BLaER1 (cell line): Measurements from ENCODE around the gene SPG7.
A peak's percentile ranks its signal among the peaks of the same experiment; 100 is the strongest.

ENCODE experiments used
- H3K27ac ChIP-seq: shearing (Covaris generic); formaldehyde crosslinking; 2 replicates; pipeline ENCODE4 v1.8.1; 2022
- H3K27me3 ChIP-seq: shearing (Covaris generic); formaldehyde crosslinking; 2 replicates; pipeline ENCODE4 v1.8.1; 2022
- H3K36me3 ChIP-seq: shearing (Covaris generic); formaldehyde crosslinking; 2 replicates; pipeline ENCODE4 v1.8.1; 2022
- H3K4me1 ChIP-seq: shearing (Covaris generic); formaldehyde crosslinking; 2 replicates; pipeline ENCODE4 v1.8.1; 2022
- H3K4me2 ChIP-seq: shearing (Covaris generic); formaldehyde crosslinking; 2 replicates; pipeline ENCODE4 v1.8.1; 2022
- H3K4me3 ChIP-seq: shearing (Covaris generic); formaldehyde crosslinking; 2 replicates; pipeline ENCODE4 v1.8.1; 2022
- H3K9ac ChIP-seq: shearing (Covaris generic); formaldehyde crosslinking; 2 replicates; pipeline ENCODE4 v1.8.1; 2022
- H3K9me3 ChIP-seq: shearing (Covaris generic); formaldehyde crosslinking; 2 replicates; pipeline ENCODE4 v1.8.1; 2022
- H4K20me1 ChIP-seq: shearing (Covaris generic); formaldehyde crosslinking; 2 replicates; pipeline ENCODE4 v1.8.1; 2022
- Cebpa-rat ChIP-seq: shearing (Covaris generic); IDR thresholded peaks from 2 replicates; pipeline ENCODE4 v1.8.1; 2022

SPG7 gene

GRCh38 chr16:89550421-89551007, 42.3 kb downstream of the SPG7 start:
- Histone ChIP-seq H3K27ac (no peak overlapping the region), H4K20me1 (peaks cover 28% of the 10 kb centered on the region), H3K9me3 (no peaks in the 10 kb centered on the region), H3K27me3 (no peaks in the 10 kb centered on the region), H3K9ac (no peak overlapping the region), H3K4me2 (no peak overlapping the region), H3K4me3 (no peak overlapping the region), H3K4me1 (peaks cover 26% of the 10 kb centered on the region), H3K36me3 (peaks cover 91% of the 10 kb centered on the region)
- TF ChIP-seq Cebpa-rat: no peak

DNA sequence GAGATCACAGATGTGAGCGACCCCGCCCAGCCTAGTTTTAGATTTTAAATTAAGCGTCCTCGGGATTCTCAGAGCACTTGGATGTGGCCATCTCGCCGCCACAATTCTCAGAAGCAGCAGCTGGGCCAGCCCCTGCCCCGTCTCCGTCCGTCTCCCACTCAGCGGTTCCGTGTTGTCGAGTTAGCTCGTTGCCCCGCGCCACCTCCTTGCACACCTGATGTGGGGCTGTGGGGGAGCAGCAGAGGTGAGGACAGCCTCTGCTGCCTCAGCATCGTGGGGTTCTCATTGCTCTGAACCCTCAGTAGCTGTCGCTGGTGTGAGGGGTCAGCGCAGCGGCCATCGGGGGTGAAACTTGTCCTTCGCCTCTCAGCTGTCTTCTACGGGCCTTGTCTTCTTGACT, 44.1 kb downstream of the SPG7 start:
- no peak overlapping the region for H3K9ac ChIP-seq
- no peak for TF ChIP-seq Cebpa-rat
- no peaks in the 10 kb centered on the region for H3K9me3 ChIP-seq
- peaks cover 26% of the 10 kb centered on the region for H4K20me1 ChIP-seq
- no peak overlapping the region for H3K4me2 ChIP-seq
- H3K27me3 ChIP-seq: no peaks in the 10 kb centered on the region
- H3K27ac ChIP-seq: no peak overlapping the region
- H3K4me3 ChIP-seq: no peak overlapping the region
- peaks cover 81% of the 10 kb centered on the region for H3K36me3 ChIP-seq
- H3K4me1 ChIP-seq: peaks cover 39% of the 10 kb centered on the region

- H3K4me3 ChIP-seq: no peak overlapping the region
- no peaks in the 10 kb centered on the region for H3K27me3 ChIP-seq
- H3K9ac ChIP-seq: 0 out of 2 replicates have a peak overlapping the region, but pooled peaks have one; percentile 35
- no peaks in the 10 kb centered on the region for H3K9me3 ChIP-seq
- no peak overlapping the region for H3K4me2 ChIP-seq
- H4K20me1 ChIP-seq: peaks cover 21% of the 10 kb centered on the region
- H3K36me3 ChIP-seq: peaks cover 76% of the 10 kb centered on the region
- no peak for TF ChIP-seq Cebpa-rat
- peaks cover 44% of the 10 kb centered on the region for H3K4me1 ChIP-seq
- no peak overlapping the region for H3K27ac ChIP-seq
Measured at GRCh38 chr16:89552913-89553312, 44.7 kb downstream of the SPG7 start.

DNA sequence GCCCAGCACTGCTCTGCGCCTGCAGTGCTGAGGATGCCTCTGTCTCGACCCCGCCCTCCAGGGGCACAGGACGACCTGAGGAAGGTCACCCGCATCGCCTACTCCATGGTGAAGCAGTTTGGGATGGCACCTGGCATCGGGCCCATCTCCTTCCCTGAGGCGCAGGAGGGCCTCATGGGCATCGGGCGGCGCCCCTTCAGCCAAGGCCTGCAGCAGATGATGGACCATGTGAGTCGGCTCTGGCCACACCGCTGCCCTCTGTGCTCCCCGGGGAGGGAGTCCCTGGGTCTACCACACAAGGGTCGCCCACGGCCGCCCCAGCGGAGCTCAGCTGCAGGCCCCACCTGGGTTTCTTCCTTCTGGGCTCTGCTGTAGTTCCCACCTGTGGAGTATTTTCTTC, 45.5 kb downstream of the SPG7 start:
- H3K4me2 ChIP-seq: no peak overlapping the region
- H3K4me3 ChIP-seq: no peak overlapping the region
- no peak overlapping the region for H3K9ac ChIP-seq
- no peak for TF ChIP-seq Cebpa-rat
- peaks cover 12% of the 10 kb centered on the region for H4K20me1 ChIP-seq
- no peaks in the 10 kb centered on the region for H3K27me3 ChIP-seq
- H3K36me3 ChIP-seq: peaks cover 71% of the 10 kb centered on the region
- peaks cover 40% of the 10 kb centered on the region for H3K4me1 ChIP-seq
- no peak overlapping the region for H3K27ac ChIP-seq
- H3K9me3 ChIP-seq: no peaks in the 10 kb centered on the region

DNA sequence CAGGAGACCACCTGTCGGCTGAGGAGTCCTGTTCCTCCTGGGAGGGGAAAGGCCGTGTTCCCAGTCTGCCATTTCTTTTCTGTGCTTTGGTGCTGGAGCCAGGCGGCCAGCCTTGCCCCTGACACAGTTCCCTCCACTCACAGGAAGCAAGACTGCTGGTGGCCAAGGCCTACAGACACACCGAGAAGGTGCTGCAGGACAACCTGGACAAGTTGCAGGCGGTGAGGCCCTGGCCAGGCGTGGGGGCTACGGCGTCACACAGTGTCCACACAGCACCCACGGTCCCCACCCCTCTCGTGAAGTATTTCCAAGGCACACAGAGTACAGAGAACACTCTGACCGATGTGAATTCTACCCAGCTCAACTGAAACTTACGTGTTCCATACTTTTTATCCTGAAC, 46.1 kb downstream of the SPG7 start:
- Histone ChIP-seq H4K20me1 (peaks cover 6% of the 10 kb centered on the region), H3K4me3 (no peak overlapping the region), H3K27me3 (no peaks in the 10 kb centered on the region), H3K9me3 (no peaks in the 10 kb centered on the region), H3K36me3 (peaks cover 69% of the 10 kb centered on the region), H3K4me2 (no peak overlapping the region), H3K27ac (no peak overlapping the region), H3K9ac (no peak overlapping the region), H3K4me1 (peaks cover 40% of the 10 kb centered on the region)
- no peak for TF ChIP-seq Cebpa-rat

DNA sequence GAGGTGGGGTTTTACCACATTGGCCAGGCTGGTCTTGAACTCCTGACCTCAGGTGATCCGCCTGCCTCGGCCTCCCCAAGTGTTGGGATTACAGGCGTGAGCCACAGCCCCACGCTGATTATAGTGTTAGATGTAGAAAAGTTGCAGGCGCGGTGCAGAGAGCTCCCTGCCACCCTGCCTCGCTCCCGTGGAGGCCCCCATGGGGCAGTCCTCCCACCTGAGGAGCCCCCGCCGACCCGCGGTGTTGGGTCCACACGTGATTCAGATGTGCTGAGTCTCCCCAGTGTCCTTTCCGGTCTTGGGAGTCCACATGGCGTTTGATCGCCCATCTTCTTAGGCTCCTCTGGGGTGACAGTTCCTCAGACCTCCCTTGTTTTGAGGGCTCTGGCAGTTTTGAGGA, 47.1 kb downstream of the SPG7 start:
- H3K4me1 ChIP-seq: peaks cover 37% of the 10 kb centered on the region
- H3K27me3 ChIP-seq: no peaks in the 10 kb centered on the region
- no peak overlapping the region for H3K4me2 ChIP-seq
- no peak for TF ChIP-seq Cebpa-rat
- H3K36me3 ChIP-seq: peaks cover 59% of the 10 kb centered on the region
- no peaks in the 10 kb centered on the region for H3K9me3 ChIP-seq
- H3K9ac ChIP-seq: no peak overlapping the region
- no peak overlapping the region for H3K27ac ChIP-seq
- no peaks in the 10 kb centered on the region for H4K20me1 ChIP-seq
- no peak overlapping the region for H3K4me3 ChIP-seq

- Histone ChIP-seq H3K36me3 (peaks cover 54% of the 10 kb centered on the region), H3K4me1 (peaks cover 36% of the 10 kb centered on the region), H3K27me3 (no peaks in the 10 kb centered on the region), H3K9ac (no peak overlapping the region), H4K20me1 (peaks cover 2% of the 10 kb centered on the region), H3K4me3 (no peak overlapping the region), H3K27ac (no peak overlapping the region), H3K4me2 (0 out of 2 replicates have a peak overlapping the region, but pooled peaks have one; percentile 68), H3K9me3 (no peaks in the 10 kb centered on the region)
- no peak for TF ChIP-seq Cebpa-rat
Measured at GRCh38 chr16:89555780-89556179, 47.6 kb downstream of the SPG7 start.

- H3K36me3 ChIP-seq: peaks cover 54% of the 10 kb centered on the region
- H3K27ac ChIP-seq: peak overlapping the region; percentile 10; the same call in 1 of the 2 replicates
- H3K4me2 ChIP-seq: peak overlapping the region; percentile 68
- H3K27me3 ChIP-seq: no peaks in the 10 kb centered on the region
- peak overlapping the region; percentile 27; the same call in 1 of the 2 replicates for H3K9ac ChIP-seq
- peaks cover 15% of the 10 kb centered on the region for H4K20me1 ChIP-seq
- no peaks in the 10 kb centered on the region for H3K9me3 ChIP-seq
- no peak overlapping the region for H3K4me3 ChIP-seq
- no peak for TF ChIP-seq Cebpa-rat
- H3K4me1 ChIP-seq: peaks cover 40% of the 10 kb centered on the region
Measured at GRCh38 chr16:89556750-89557689, 48.8 kb downstream of the SPG7 start.

DNA sequence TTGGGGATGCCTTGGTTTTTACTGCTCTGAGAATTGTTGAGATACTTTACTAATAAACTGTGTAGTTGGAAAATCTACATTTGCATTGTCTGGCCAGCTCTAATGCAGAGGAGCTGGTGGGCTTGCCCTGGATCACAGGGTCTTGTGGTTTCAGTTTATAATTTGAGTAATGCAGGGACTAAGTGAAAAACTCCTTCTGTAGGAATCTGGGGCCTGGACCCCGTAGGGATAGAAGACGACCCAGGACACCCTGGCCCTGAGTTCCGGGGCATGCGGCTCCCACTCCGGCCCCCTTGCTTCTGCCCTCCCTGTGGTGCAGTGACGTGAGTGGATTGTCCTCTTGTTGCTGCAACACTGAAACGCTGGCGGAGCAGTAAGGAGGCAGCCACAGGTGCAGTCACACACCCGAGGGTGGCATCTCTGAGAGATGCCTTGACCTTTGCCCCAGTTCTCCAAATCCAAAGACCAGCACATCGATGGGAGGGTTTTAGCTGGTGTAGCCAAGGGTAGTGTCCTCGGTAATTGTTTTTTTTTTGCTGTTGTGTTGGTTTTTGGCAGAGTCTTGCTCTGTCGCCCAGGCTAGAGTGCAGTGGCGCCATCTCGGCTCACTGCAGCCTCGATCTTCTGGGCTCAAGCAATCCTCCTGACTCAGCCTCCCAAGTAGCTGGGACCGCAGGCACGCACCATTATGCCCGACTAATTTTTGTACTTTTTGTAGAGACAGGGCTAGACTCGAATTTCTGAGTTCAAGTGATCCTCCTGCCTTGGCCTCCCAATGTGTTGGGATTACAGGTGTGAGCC, 49.7 kb downstream of the SPG7 start:
- H3K9me3 ChIP-seq: no peaks in the 10 kb centered on the region
- H3K27ac ChIP-seq: no peak overlapping the region
- peaks cover 54% of the 10 kb centered on the region for H3K36me3 ChIP-seq
- peaks cover 23% of the 10 kb centered on the region for H4K20me1 ChIP-seq
- H3K4me3 ChIP-seq: no peak overlapping the region
- peak overlapping the region; percentile 68 for H3K4me2 ChIP-seq
- H3K9ac ChIP-seq: no peak overlapping the region
- no peak for TF ChIP-seq Cebpa-rat
- no peaks in the 10 kb centered on the region for H3K27me3 ChIP-seq
- peaks cover 49% of the 10 kb centered on the region for H3K4me1 ChIP-seq
